ENCODE measurements around the gene PTGDS. TPM values are rescaled to one million over a fixed set of nuclear protein-coding genes. Genes with fewer than 3 reads are reported as not detected.

The PTGDS gene
- not detected for total RNA-seq

GRCh38 chr9:136977223-136977622 is at the start of gene PTGDS:
Gene PTGDS (plus strand): TSS chr9:136977504. CDS start chr9:136977579, 75 bp downstream.
- ChIA-PET POLR2A (no interaction called here), CTCF (interaction anchor here (0.8 to 3.1 kb wide), 6 partner anchors 12 to 58 kb away, joined by 4 to 17 read pairs (median 8); partner anchors contain the start of genes ABCA2, C8G and CLIC3)

- POLR2A ChIA-PET = no interaction called here
- CTCF ChIA-PET = no interaction called here
These were observed 48.7 kb upstream of the PTGDS start for GRCh38 chr9:136928591-136928990.

- ChIA-PET POLR2A (no interaction called here), CTCF (interaction anchor here (0.8 to 1.2 kb wide), 2 partner anchors 123 to 139 kb away, joined by 3 read pairs; partner anchors contain the start of gene TMEM141)
These were observed 47.3 kb upstream of the PTGDS start for GRCh38 chr9:136930014-136930413.

GRCh38 chr9:136931611-136932130 is 45.6 kb upstream of the PTGDS start:
- POLR2A ChIA-PET = interaction anchor here (0.6 to 0.7 kb wide), 2 partner anchors 98 to 244 kb away, joined by 5 to 6 read pairs; no protein-coding TSS in a partner anchor
- CTCF ChIA-PET = interaction anchor here (0.7 to 1.2 kb wide), 2 partner anchors 45 to 89 kb away, joined by 4 to 6 read pairs; partner anchors contain the start of gene AJM1

- ChIA-PET POLR2A (interaction anchor here (0.6 kb wide), 1 partner anchor 58 kb away, joined by 3 read pairs; the partner anchor contains the start of gene PAXX), CTCF (no interaction called here)
These were observed 43.0 kb upstream of the PTGDS start for GRCh38 chr9:136934277-136934676.

GRCh38 chr9:136935651-136936050 is 41.7 kb upstream of the PTGDS start:
- CTCF ChIA-PET = no interaction called here
- POLR2A ChIA-PET = no interaction called here

- ChIA-PET CTCF (interaction anchor here (0.7 to 1.7 kb wide), 2 partner anchors 10 to 80 kb away, joined by 3 to 4 read pairs; no protein-coding TSS in a partner anchor), POLR2A (interaction anchor here (0.6 kb wide), 1 partner anchor 22 kb away, joined by 5 read pairs; no protein-coding TSS in a partner anchor)
These were observed 40.6 kb upstream of the PTGDS start for GRCh38 chr9:136936645-136937170.

- ChIA-PET POLR2A (interaction anchor here (0.6 kb wide), 2 partner anchors 22 to 52 kb away, joined by 5 read pairs; no protein-coding TSS in a partner anchor), CTCF (interaction anchor here (0.6 to 1.7 kb wide), 4 partner anchors 10 to 154 kb away, joined by 3 to 5 read pairs (median 4); no protein-coding TSS in a partner anchor)
These were observed 39.9 kb upstream of the PTGDS start for GRCh38 chr9:136937186-136938001.

GRCh38 chr9:136939431-136939995 is 37.8 kb upstream of the PTGDS start:
- CTCF ChIA-PET = no interaction called here
- POLR2A ChIA-PET = interaction anchor here (0.9 to 1.0 kb wide), 2 partner anchors 21 to 125 kb away, joined by 3 to 5 read pairs; no protein-coding TSS in a partner anchor

- ChIA-PET CTCF (no interaction called here), POLR2A (interaction anchor here (1.0 kb wide), 1 partner anchor 126 kb away, joined by 5 read pairs; no protein-coding TSS in a partner anchor)
These were observed 37.2 kb upstream of the PTGDS start for GRCh38 chr9:136939996-136940525.

- ChIA-PET CTCF (no interaction called here), POLR2A (no interaction called here)
These were observed 36.6 kb upstream of the PTGDS start for GRCh38 chr9:136940526-136941230.

- CTCF ChIA-PET = interaction anchor here (1.8 kb wide), 1 partner anchor 97 kb away, joined by 3 read pairs; no protein-coding TSS in a partner anchor
- POLR2A ChIA-PET = no interaction called here
These were observed 35.8 kb upstream of the PTGDS start for GRCh38 chr9:136941231-136942111.

- POLR2A ChIA-PET = no interaction called here
- CTCF ChIA-PET = interaction anchor here (1.8 kb wide), 1 partner anchor 98 kb away, joined by 3 read pairs; no protein-coding TSS in a partner anchor
These were observed 35.0 kb upstream of the PTGDS start for GRCh38 chr9:136942112-136942880.

- CTCF ChIA-PET = interaction anchor here (0.9 to 6.4 kb wide), 3 partner anchors 93 to 99 kb away, joined by 3 to 46 read pairs (median 3); no protein-coding TSS in a partner anchor
These were observed 34.4 kb upstream of the PTGDS start for GRCh38 chr9:136942881-136943230.

GRCh38 chr9:136943291-136944211 is 33.8 kb upstream of the PTGDS start:
- ChIA-PET POLR2A (interaction anchor here (0.6 to 1.0 kb wide), 5 partner anchors 9 to 82 kb away, joined by 3 to 5 read pairs (median 3); partner anchors contain the start of gene TRAF2), CTCF (interaction anchor here (0.5 to 6.4 kb wide), 10 partner anchors 17 to 151 kb away, joined by 3 to 46 read pairs (median 3); no protein-coding TSS in a partner anchor)

More at GRCh38 chr9:136942881-136943230, 34.4 kb upstream of the PTGDS start:
- POLR2A ChIA-PET = interaction anchor here (0.7 kb wide), 2 partner anchors 8 to 57 kb away, joined by 3 to 4 read pairs; partner anchors contain the start of gene TRAF2

GRCh38 chr9:136944212-136944518 is 33.1 kb upstream of the PTGDS start:
- CTCF ChIA-PET = interaction anchor here (0.5 to 6.4 kb wide), 10 partner anchors 17 to 152 kb away, joined by 3 to 46 read pairs (median 3); no protein-coding TSS in a partner anchor
- POLR2A ChIA-PET = interaction anchor here (0.6 to 1.0 kb wide), 3 partner anchors 42 to 82 kb away, joined by 3 to 5 read pairs (median 3); no protein-coding TSS in a partner anchor
